SW480 (cell line): Measurements from ENCODE around the gene CCDC148.
"Not testable (repeated sequence)": the region's sequence is repeated elsewhere in the genome, so short reads cannot be mapped to it uniquely, and the experiment has no call there.

Experiments used
- DNase-seq: peaks from one replicate; pipeline ENCODE4 v3.0.0-alpha.2; 2016; ENCODE audit warnings: low spot score

Gene CCDC148

DNA sequence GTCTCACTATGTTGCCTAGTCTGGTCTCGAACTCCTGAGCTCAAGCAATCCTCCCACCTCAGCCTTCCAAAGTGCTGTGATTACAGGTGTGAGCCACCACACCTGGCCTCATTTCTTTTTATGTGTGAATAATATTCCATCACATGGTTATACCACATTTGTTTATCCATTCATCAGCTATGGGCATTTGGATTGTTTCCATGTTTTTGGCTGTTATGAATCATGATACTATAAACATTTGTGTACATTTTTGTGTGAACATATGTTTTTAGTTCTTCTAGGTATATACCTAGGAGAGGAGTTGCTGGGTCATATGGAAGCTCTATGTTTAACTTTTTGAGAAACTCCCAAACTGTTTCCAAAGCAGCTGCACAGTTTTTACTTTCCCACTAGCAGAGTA is 24.6 kb upstream of the CCDC148 start:
- no peak for DNase-seq

DNA sequence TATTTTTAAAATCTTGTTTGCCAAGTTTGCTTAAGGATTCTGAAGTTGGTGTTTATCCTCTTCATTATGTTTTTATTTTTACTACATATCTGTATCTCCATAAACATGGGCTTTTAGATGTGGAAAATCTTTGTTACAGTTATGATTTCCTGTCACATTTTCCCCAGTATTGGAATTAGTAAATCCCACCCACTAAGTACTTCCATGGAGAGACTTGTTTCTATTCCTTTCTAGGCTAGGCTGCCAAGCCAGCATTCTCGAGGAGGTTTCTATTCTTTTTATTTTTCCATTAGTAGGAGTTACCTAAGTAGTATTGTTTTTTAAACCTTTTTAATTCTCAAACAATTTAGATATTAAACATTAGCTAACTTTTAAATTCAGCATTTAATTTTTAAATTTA is 22.3 kb upstream of the CCDC148 start:
- DNase-seq = no peak

DNA sequence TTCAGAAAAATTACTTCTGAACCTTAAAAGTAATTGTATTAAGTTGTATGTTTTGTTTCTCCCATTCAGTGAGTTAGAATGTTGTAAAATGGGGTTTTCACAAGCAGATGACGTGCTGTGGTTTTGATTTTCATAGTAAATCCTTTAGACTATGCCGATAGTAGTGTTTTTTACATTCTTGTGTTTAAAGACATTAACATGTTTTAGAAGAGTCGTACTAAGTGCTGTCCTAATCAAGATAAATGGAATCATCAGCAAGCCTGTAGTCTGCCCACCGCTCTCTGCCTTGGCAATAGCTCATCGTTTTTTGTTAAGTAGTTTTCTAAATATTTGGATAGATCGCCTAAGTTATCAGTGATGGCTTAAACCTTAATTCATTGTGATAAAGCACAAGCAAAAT is 21.7 kb upstream of the CCDC148 start:
- DNase-seq = no peak

DNA sequence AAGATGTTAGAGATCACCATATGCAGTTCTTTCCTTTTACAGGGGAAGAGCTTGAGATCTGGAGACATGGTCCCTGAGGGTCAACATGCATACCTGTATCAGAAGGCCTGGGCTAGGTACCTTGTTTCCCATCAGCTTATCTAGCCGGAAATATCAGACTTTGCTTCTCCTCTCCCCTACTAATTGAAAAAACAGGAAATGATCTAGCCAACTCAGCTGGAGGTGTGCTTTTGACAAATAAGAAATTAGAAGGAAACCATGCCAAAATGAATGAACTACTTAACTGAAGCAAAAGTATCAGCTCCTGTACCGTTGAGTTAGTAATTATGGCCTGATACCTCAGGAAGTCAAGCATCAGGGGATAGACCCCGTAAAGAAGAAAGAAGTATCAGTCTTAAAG is 20.6 kb upstream of the CCDC148 start:
- DNase-seq = no peak

DNA sequence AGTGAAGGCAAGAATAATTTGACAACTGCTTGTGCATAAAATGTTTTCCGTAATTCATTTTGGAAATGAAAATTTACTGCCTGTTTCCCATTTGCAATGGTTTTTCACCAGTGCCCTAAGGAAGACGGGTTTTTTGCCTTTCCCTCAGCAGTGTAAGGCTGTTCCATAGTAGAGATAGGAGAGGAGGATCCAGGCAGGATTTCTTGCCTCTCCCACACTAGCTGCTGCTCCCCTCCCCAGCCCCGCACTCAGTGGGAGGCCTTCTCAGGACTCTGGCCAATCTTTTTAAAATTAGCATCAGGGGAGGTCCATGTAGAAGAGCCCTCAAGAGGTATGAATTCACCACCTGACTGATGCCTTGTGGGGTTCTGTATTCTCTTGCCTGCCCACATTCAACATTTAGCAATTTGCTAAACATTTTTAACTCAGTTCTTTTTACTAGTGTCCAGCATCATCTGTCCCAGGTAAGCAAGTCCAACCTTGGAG is 18.0 kb upstream of the CCDC148 start:
- not testable (repeated sequence) for DNase-seq

DNA sequence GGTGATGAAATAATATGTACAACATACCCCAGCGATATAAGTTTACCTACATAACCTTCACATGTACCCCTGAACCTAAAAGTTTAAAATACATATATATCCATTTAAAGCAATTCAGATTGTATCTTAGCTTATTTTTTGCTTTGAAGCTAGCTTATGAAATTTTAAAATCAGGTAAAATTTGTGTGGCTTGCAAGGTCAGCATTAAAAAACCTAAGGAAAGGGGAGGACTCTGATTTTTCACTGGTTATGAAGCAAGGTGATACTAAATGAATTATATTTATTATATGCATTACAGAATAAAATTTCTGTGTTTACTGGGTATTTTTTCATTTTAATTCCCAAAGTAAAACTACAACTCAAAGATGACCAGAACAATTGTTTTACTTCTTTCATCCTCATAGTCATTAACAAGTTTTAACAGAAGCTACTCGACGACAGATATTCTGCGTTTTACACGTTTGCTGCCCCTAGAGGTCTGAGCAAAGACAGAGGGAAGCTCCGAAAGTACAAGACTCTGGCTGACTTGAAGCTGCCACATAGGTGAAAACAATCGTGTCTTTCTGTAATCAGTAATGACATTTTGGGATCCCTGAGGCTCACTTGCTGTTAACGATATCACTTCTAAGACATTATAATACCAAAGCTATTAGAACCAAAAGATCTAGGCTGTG is 17.3 kb upstream of the CCDC148 start:
- DNase-seq = no peak

DNA sequence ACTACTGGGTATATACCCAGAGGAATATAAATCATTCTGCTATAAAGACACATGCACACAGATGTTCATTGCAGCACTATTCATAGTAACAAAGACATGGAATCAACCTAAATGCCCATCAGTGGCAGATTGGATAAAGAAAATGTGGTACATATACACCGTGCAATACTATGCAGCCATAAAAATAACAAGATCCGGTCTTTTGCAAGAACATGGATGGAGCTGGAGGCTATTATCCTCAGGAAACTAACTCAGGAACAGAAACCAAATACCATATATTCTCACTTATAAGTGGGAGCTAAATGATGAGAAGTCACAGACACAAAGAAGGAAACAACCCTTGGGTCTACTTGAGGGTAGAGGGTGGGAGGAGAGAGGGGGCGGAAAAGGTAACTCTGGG is 16.7 kb upstream of the CCDC148 start:
- not testable (repeated sequence) for DNase-seq

DNA sequence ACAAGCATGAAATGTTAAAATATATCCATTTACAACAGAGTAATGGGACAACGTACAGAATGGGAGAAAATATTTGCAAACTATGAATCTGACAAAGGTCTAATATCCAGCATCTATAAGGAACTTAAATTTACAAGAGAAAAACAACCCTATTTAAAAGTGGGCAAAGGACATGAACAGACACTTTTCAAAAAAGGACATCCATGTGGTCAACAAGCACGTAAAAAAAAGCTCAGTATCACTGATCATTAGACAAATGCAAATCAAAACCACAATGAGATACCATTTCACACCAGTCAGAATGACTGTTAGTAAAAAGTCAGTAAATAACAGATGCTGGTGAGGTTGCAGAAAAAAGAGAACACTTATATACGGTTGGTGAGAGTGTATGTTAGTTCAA is 16.3 kb upstream of the CCDC148 start:
- not testable (repeated sequence) for DNase-seq

DNA sequence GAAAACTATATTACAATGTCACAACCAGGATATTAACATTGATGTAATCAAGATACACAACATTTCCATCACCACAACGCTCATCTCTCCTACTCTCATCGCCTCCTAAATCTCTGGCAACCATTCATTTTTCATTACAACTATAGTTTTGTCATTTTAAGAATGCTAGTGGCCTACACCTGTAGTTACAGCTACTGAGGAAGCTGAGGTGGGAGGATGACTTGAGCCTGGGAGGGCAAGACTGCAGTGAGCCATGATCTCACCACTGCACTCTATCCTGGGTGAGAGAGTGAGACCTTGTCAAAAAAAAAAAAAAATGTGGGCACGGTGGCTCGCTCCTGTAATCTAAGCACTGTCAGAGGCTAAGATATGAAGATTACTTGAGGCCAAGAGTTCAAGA is 10.7 kb upstream of the CCDC148 start:
- DNase-seq = no peak

DNA sequence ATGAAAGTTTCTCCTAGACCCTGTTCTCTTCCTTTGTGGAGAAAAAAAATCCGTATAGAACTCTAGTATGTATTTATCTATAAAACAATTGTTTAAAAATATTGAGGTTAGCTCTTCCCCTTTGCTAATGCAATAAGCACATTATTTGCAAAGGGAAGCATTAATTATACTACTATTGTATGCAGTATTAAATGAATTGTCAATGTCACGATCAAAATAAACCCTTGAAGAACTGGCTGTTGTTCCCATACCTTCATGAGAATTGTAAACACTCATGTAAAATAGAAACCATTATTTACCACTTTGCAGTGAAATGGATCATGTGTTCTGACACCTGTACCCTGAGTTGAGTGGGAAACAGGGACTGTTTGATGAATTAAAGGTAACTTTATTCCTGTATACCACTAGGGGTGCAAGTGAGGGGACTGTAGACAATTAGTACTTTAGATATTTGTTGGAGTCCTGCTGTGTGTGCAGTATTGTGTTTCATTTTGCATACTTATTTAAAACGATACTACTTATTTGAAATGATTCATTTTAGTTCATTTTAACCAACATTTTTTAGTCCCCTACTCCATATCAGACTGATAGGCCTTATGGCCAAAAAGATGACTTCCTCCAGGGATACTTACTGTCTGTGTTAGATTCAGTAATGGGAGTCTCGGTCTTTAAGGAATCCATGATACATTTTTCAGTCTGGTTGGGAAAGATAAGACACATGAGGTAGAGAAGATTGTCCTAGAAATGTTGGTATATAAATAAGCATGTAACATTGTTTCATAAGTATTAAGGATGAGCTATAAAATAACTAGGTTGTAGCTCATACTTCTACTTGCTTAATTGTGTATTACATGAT is 8.1 kb upstream of the CCDC148 start:
- DNase-seq = peak; percentile 32

DNA sequence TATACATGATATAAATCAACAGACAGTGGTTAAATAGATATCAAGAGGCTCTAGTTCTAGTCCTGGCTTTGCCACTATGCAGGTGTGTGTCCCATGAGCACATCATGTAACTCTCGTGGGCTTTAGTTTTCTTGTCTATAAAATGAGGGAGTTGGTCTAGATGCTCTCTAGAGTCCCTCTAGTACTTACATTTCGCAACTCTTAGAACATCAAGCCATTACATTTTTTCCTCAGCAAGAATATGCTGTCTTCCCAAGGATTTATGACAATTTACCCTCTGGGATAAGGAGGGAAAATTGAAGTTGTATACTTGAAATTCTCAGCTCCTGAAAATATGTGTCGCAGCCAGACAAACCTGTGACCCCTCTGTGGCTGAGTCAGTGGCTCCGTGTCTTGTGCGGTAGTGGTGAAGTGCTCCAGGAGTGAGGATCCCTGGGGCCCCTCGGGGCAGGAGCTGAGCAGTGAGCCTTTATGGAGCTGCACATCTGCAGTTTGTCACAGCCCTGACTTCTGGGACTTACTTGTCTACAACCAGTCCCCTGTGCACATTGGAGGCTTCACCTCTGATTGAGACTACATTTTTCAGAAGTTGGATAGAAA is 7.0 kb upstream of the CCDC148 start:
- DNase-seq = no peak

DNA sequence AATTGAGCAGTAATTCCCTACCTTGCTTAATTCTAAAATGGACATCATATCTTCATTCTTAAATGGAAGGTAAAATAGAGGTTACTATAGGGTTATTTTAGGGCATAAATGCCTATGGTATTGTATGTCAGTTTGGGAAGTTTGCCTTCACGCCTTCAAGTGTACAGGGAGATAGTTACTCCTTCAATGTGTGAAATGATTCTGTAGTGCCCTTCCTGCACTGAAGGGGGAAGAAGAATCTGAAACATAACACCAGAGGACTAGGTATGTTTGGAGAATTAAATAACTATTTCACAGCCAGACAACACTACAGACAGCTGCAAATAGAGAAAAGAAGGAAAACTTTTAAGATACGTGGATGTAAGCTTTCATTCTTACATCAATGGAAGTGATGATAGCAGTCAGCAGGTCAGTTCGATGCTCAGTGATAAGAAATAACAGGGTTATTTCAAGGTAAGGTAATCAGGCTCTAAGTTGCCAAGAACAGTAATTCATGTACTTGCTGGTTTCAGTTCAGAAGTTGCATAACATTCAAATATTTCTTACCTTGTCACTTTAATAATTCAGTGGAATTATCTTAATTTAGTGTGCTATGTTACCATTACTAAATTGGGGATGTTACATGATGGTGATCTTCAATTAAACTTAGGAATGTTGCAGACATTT is 4.2 kb upstream of the CCDC148 start:
- DNase-seq = no peak

DNA sequence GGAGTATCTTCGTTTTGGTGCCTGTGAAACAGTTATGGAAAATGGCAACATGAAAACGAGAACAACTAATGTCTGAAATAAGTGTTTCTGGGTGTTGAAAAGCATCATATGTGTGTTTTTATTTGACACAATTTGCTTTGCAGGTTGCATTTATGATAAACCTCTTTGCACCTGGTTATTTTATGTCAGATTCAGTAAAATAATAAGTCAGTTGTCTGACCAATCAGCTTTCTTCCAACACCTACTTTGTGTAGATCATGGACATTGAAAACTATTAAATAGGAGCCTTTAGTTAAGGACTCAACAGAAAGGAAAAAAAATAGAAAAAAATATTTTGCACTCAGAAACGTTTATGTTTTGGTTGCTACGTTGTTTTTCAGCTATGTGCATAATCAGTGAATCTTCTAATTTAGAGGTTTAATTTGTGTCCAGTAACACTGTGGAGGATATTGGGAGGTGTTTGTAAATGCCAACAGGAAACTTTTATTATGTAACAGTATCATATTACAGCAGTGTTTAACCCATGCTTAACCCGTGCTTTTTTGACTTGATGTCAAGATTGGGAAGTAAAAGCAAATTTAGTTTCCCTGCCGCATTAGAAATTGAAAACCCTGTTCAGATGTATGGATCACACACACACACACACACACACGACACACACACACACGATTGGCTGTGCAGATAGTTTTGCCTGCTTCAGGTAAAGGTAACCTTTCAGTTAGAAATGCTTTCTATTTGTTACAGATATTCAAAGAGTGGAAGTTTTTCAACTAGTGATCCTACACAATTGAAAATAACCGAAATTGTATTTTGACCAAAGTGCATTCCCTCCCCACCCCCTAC is 2.8 kb upstream of the CCDC148 start:
- DNase-seq = peak; percentile 23

DNA sequence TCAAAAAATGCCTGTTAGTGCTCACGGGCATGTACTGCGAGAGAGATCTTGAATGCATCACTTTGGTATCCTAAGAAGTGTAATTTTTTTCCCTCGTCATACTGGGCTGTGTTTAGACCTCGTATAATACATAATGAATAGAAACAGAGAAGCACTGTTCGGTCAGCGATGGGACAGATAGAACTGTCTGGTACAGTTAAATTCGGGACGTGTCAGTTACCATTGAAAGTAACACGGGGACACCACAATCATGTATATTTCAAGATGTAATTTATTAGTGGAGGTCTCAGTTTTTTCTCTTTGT is 2.0 kb upstream of the CCDC148 start:
- DNase-seq = peak; percentile 14

DNA sequence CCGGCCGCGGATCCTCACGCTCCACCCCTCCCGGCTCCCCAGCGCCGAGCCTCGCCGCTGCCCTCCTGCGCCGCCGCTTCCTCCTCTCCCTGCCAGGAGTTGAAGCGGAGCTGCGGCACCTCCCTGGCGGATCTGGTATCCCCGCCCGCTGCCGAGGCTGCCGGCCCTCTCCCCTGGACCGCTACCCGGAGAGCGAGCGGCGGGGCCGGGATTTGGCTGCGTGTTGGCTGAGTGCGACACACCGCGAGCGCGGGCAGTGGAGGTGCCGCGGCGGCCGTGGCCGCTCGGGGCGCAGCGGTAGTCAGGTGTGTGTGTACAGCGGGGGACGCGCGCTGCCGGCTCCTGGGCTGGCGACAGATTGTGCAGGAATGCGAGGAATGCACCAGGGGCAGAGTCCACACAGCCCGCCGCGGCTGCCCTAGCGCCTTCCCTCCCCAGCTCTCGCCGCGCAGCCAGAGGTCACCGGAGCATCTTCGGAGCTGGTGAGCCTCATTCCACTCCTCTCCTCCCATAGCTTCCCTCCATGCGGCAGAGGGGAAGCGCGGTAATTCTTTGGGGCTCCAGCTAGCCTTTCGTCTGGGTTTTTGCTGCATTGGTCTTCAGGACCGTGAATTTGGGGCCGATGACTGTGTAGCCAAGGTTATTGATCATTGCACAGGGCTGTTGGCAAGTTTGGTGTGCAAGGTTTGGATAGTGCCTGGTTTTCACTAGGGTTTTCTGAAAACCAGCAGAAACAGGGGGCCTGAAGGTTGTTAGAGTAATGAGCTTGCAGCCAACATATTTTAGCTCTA is 1.5 kb upstream of the CCDC148 start:
- DNase-seq = peak; percentile 92

DNA sequence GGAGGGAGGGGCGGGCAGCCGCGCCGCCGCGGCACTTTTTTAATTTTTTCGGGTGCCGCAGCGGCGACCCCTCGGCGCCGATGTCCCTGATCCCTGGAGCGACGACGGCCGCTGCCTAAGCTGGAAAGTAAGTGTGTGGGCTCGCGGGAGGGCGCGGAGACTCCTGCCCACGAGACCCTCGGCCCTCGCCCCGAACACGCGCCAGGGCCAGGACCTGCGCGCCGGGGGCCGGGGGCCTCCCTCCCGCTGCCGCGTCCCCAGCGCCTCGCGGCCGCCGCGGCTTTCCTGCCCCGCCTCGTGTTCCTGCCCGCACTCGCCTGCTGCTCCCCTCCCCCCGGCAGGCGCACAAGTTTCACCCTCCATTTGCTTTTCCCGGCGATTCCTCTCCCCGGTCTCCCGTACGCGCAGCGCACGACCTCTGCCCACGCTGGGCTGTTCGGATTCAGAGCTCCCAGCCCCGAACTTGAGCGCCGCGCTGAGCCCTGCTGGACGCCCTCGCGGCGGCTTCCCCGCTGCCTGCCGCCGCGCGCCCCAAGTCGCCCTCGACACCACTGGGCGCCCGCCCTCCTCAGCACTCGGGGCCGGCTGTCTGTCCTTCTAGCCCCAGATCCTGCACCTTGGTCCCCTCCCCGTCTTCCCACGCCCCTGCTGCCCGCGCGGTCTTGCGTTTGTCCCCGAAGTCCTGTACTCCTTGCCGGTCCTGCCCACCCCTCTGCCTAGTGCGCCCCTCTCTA is 706 bp upstream of the CCDC148 start:
- peak; percentile 74 for DNase-seq

DNA sequence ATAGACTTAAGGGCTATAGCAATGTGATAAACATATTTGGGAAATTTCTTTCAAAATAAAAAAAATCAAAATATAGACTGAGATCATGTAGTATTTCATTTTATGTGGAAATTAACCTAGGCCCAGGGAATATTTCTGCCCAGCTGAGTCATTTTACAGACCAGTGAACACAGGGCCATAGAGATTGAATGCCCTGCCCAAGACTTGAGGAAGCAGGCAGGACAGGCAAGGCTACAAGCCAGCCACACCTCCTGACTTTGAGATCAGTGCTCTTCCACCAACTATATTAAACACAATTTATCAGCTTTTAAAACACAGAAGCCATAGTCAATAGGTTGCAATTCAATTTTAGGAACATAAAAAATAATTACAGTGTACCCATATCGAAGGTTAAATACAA is 12.9 kb downstream of the CCDC148 start:
- no peak for DNase-seq

DNA sequence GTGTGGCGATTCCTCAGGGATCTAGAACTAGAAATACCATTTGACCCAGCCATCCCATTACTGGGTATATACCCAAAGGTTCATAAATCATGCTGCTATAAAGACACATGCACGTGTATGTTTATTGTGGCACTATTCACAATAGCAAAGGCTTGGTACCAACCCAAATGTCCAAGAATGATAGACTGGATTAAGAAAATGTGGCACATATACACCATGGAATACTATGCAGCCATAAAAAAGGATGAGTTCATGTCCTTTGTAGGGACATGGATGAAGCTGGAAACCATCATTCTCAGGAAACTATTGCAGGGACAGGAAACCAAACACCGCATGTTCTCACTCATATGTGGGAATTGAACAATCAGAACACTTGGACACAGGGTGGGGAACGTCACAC is 17.5 kb downstream of the CCDC148 start:
- DNase-seq = not testable (repeated sequence)

DNA sequence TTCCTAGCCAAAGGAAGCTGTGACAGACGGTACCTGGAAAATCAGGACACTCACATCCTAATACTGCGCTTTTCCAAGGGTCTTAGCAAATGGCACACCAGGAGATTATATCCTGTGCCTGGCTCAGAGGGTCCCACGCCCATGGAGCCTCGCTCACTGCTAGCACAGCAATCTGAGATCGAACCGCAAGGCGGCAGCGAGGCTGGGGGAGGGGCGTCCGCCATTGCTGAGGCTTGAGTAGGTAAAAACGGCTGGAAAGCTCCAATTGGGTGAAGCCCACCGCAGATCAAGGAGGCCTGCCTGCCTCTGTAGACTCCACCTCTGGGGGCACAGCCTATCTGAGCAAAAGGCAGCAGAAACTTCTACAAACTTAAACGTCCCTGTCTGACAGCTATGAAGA is 22.8 kb downstream of the CCDC148 start:
- DNase-seq = not testable (repeated sequence)

DNA sequence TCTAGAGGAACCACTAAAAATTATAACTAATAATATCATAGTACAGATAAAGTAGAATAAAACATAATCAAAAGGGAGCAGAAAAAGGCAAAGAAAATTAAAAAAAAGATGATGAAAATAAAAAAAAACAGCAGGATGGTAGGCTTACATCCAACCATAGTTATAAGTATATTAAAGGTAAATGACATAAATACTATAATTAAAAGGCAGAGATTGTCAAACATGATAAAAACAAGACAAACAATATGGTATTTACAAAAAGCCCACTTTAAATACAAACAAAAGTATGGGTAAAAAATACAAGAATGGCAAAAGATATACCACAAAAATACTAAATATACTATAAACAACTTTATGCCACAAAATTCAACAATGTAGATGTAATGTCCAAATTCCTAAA is 24.4 kb downstream of the CCDC148 start:
- DNase-seq = no peak
